Measurements from ENCODE around the gene MYORG.
A peak's percentile ranks its signal among the peaks of the same experiment; 100 is the strongest.
"Not testable (repeated sequence)": the region's sequence is repeated elsewhere in the genome, so short reads cannot be mapped to it uniquely, and the experiment has no call there.

The MYORG gene

DNA sequence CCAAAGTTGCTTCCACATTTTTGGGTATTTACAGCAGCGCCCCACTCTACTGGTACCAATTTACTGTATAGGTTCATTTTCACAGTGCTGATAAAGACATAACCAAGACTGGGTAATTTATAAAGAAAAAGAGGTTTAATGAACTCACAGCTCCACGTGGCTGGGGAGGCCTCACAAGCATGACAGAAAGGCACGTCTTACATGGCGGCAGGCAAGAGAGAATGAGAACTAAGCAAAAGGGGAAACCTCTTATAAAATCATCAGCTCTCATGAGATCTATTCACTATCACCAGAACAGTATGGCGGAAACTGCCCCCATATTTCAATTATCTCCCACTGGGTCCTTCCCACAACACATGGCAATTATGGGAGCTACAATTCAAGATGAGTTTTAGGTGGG lies 7.9 kb downstream of the MYORG start:
- DNase-seq: not testable (repeated sequence)

DNA sequence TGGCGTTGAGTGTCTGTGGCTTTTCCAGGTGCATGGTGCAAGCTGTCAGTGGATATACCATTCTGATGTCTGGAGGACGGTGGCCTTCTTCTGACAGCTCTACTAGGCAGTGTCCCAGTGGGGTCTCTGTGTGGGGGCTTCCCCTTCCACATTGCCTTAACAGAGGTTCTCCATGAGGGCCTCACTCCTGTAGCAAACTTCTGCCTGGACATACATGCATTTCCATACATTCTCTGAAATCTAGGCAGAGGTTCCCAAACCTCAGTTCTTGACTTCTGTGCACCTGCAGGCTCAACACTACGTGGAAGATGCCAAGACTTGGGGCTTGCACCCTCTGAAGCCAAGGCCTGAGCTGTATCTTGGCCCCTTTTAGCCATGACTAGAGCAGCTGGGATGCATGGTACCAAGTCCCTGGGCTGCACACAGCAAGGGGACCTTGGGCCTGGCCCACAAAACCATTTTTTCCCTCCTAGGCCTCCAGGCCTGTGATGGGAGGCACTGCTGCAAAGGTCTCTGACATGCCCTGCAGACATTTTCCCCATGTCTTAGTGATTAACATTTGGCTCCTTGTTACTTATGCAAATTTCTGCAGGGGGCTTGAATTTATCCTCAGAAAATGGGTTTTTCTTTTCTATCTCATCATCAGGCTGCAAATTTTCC lies 8.8 kb downstream of the MYORG start:
- not testable (repeated sequence) for DNase-seq

DNA sequence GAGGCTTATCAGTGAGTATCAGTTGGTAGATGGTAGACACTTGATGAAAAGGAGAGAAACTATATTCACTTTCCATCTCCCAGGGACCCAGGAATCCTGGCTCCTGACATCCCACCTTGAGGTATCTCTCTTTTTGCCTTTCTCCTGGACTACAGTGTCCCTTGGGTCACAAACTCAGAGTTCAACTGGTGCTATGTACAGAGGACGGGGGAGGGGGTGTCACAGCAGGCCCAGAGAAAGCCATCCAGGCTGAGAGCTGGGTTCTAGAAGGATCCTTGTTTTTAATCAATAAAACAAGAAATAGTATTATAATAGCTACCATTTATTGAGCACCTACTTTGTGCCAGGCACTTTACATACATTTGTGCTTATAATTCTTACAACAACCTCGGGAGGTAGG lies 10.3 kb downstream of the MYORG start:
- DNase-seq: no peak

DNA sequence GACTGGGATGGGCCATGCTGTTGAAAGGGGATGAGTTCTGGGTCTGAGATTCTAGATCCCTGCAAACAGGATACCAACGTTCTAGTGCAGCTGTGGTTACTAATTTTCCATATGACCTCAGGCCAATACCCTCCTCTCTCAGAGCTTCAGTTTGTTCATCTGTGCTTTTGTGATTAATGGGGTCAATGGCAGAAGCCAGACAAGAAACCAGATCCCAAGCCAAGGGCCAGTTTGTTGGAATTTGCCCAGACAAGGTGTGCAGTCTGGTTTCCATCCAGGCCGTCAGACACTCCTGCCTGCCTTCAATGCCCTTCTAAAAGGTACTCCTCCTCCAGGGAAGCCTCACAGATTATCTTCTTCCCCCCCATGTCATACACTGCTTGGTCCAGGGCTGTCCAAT lies 11.4 kb downstream of the MYORG start:
- DNase-seq: no peak

DNA sequence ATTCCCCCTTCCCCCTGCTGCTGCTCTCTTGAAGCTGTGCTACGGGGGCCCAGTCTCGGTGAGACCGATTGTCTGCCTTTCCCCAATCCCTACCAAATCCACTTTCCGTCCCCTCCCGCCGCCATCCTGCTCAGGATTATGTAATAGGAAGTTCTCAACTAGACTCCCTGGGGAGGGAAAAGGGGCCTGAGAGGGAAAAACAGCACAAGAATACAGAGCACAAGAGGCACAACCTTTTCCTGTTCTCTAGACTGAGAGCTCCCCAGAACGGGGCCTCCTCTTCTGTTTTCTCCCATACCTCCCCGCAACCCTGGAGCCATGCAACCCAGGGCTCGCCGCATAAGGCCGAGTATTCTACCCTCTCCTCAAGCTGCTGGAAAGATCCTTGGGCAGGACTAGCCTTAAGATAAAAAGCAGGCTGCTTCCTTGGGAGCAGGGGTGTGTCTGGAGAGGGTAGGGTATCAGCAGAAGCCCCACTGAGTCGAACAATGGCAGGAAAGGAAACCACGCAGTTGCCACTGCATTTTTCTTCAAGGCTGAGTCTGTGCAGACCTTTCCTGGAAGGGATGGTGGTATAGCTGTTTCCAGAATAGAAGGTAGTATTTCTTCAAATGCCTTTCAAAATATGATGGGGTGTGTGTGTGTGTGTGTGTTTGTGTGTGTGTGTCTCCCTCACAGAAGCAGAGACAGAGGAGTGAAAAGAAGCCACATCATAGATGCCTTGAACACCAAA lies 12.9 kb downstream of the MYORG start:
- DNase-seq: no peak

DNA sequence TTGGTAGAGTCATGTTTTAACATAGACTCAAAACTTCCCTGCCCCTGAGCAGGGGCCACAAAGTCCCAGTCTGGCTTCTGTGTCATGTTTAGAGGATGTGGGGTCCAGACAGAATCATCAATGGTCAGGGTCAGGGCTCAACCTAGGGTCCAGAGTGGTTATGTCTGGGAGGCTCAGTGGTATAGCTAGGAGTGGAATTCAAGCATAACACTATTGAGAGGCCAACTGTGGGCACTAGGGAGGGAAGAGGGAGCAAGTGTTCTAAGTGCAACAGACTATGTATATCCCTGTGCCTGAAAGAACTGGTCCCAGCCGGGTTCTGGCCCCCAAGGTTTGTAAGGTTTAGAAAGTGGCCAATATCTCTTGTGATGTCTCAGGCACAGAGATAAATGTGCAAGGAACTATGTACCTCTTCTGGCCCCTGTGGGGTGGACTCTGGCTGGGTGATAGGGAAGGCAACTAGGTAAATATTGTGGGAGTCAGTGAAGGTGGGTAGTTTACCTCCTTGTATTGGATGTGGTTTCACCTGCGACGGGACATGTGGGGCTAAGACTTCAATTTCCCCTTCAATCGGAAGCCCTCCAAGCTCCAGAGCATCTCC lies 14.0 kb downstream of the MYORG start:
- no peak for DNase-seq

DNA sequence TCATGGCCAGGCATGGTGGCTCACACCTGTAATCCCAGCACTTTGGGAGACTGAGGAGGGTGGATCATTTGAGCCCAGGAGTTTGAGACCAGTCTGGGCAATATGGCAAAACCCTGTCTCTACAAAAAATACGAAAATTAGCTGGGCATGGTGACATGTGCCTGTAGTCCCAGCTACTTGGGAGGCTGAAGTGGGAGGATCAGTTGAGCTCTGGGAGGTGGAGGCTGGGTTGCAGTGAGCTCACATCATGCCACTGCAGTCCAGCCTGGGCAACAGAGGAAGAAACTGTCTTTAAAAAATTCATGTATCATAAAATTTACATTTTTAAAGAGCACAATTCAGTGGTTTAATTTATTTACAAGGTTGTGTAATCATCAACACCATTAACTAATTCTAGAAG lies 23.7 kb downstream of the MYORG start:
- DNase-seq: not testable (repeated sequence)

DNA sequence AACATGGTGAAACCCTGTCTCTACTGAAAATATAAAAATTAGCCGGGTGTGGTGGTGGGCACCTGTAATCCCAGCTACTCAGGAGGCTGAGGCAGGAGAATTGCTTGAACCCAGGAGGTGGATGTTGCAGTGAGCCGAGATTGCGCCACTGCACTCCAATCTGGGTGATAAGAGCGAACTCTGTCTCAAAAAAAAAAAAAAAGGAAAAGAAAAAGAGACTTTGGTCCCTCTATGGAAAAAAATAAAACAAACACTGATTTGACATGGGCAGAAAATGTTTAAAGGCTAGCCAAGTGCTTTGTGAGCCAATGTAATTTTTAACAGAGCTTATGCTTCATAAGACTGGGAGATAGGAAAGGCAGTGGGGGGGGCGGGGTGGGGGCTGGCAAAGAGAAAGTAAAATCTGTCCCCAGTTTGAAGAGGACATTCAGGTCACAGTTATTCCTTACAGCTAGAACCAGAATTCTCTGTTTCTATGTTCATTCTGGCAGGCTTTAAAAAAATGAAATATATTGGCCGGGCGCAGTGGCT lies 24.5 kb downstream of the MYORG start:
- not testable (repeated sequence) for DNase-seq

DNA sequence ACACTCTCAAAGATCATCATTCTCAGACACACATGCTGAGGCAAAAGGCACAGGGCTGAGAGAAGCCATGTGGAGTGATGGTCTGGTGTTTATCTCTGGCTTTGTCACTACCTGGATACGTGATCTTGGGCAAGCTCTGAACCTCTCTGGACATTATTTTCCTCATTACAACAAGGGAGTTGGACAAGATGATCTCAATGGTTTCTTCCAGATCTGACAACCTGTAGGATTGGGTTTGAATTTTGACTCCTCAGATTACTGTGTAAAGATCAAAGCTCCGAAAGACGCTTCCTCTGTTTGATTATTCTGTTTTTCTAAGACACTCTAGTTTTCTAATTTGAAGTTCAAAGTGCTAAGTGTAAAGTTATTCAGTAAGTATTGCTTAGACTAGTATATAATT lies 27.4 kb downstream of the MYORG start:
- no peak for DNase-seq

DNA sequence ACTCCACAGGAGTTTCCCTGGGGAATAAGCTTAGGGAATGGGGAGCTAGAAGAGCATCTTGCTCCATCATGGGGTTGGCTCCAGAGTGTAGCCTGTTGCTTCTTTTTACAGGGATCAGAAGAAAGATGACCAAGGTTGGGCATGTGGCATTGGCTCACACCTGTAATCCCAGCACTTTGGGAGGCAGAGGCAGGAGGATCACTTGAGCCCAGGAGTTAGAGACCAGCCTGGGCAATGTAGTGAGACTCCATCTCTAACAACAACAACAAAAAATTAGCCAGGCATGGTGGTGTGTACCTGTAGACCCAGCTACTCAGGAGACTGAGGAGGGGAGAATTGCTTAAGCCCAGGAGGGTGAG lies 28.9 kb downstream of the MYORG start:
- DNase-seq: no peak

DNA sequence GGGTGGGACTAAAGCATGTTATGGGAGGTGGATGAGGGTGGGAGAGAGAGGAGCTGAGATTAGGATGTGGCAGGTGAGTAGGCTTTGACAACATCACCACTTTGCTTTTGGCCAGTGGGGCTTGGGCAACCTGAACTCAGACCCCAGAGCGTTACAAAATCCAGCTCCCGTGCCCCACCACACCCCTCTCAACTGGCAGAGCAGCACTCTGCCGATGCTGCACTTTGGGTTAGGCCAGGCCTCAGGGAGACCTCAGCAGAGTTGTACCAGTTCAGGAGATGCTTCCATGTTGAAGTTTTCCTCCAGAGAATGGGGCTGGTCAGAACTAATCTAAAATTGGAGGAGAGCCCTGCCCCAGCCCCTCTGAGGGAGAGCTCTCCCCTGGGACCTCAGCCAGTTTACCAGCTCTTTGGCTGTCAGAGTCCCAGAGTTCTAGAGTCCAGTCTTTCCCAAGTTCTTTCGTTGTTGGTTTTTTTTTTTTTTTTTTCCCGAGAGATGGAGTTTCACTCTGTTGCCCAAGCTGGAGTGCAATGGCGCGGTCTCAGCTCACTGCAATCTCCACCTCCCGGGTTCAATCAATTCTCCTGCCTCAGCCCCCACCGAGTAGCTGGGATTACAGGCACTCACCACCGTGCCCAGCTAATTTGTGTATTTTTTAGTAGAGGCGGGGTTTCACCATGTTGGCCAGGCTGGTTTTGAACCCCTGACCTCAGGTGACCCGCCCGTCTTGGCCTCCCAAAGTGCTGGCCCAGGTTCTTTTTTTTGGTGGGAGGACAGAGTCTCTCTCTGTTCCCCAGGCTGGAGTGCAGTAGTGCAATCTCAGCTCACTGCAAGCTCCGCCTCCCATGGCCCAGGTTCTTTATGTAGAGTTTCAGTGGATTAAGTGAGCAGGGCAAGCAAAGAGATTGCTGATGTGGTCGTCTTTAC lies 29.6 kb downstream of the MYORG start:
- DNase-seq: no peak

DNA sequence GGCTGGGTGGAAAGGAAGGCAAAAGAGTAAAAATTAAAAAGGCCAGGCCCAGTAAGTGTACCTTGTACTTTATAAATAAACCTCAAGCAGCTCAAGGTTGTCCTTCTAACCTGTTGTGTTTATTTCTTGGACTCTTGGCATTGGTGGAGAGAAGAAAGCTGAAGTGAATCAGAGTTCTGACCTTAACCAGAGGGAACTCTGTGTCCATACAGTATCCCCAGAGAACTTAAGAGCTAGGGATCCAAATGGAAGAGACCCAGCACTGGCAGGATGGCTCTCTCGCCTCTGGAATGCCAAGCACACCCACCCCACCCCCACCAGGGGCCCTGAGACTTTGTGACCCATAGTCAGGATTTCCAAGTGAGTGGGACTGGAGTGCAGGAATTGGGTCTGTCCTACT lies 33.1 kb downstream of the MYORG start:
- no peak for DNase-seq

DNA sequence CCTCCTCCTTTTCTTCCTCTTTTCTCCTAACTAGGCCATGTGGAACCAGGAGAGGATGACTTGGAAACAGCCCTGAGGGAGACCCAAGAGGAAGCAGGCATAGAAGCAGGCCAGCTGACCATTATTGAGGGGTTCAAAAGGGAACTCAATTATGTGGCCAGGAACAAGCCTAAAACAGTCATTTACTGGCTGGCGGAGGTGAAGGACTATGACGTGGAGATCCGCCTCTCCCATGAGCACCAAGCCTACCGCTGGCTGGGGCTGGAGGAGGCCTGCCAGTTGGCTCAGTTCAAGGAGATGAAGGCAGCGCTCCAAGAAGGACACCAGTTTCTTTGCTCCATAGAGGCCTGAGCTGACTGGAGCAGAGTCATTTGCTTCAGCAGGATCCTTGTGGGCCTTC lies 33.6 kb downstream of the MYORG start:
- DNase-seq: peak in 1 of 2 donors; percentile 12

DNA sequence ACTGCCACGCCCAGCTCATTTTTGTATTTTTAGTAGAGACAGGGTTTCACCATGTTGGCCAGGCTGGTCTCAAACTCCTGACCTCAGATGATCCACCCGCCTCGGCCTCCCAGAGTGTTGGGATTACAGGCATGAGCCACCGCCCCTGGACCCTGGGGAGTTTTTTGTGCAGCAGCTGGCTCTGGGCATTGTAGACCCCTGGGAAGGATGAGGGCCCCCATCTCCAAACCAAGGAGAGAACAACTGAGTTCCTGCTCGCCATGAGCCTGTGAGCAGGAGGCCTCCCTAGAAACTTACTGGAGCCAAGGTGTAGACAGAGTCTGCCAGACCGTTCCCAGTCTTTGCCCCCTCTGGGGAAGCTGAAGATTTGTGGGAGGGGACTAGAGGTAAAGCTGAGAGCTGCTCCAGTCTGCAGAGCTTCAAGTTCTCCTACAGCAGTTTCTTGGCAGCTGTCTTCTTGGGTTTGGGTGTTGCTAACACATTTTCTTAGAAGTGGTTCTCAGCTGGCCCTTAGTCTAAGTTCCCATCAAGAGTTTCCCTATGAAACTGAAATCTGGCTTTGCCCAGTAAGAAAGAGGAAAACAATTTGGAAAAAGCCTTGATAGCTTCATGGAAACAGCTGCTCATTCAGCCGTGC lies 34.9 kb downstream of the MYORG start:
- peak in 1 of 2 donors; percentile 7 for DNase-seq

DNA sequence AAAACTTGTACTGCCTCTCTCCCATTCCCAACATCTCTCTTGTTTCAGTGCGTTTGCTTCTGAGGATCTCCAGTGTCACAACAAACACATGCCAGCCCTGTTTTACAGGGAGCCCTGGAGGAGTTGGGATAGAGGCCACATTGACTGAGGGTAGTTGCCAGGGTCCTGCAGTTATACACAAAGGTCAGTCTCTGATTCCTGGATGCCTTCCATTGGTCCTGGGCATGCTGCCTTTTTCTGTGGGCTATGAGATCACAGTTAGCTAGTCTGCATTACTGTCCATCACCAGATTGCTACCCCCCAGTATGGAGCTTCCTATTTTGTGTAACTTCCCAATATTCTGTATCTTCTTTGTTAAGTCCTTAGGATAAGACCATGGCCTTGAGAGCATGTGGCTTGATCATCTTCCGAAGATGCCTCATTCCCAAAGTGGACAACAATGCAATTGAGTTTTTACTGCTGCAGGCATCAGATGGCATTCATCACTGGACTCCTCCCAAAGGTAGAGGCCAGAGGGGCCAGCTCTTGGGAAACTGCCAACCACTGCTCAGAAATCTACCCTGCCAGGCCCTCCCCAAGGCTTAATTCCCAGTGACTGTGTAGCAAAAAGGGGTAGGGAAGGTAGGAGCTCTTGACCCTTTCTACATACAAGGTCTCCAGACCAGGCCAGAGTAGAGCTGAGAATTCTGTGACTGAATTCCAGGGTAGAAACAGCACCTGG lies 37.9 kb downstream of the MYORG start:
- DNase-seq: no peak

DNA sequence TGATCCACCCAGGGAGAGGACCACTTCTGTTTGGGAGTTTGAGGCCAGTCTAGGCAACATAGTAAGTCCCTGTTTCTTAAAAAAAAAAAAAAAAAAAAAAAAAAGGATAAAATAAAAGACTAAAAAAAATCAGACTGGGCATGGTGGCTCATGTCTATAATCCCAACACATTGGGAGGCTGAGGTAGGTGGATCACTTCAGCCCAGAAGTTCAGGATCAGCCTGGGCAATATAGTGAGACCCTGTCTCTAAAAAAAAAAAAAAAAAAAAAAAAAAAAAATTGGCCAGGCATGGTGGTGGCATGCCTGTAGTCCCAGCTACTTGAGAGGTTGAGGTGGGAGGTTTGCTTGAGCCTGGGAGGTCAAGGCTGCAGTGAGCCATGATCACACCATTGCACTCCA lies 38.6 kb downstream of the MYORG start:
- not testable (repeated sequence) for DNase-seq

DNA sequence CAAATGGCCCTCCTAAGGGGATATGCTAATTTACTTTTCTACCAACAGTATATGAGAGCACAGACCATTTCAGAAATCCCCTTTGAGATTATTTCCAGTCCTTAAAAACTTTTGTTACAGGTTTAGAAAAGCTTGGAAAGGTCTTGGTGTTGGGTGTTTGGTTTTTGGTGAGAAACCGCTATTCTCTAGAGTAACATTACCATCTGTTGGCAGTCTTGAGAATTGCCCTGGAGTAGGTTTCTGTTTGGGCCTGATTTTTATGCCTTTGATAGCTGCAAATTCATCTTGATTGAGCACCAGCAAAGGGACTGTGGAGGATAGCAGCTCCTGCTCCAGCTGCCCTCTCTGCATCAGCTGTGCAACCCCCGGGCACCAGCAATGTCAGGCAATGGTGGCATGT lies 39.3 kb downstream of the MYORG start:
- no peak for DNase-seq

DNA sequence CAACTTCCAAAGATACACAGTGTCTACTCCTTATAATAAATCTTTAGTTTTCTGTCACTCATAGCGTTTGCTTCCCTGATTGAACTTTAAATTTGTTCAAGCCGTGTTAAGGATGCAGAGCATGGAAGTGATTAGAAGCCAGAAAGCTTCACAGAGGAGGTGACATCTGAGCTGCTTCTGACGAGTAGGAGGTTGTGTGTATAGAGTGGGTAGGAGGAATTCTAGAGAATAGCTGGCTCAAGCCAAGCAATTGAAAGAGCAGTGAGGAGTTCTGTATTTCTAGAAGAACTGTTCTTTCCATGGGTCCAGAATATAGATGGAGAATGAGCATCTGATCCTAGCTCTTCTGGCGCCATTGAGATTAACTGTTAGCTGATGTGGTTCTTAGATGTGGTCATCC lies 41.3 kb downstream of the MYORG start:
- no peak for DNase-seq

DNA sequence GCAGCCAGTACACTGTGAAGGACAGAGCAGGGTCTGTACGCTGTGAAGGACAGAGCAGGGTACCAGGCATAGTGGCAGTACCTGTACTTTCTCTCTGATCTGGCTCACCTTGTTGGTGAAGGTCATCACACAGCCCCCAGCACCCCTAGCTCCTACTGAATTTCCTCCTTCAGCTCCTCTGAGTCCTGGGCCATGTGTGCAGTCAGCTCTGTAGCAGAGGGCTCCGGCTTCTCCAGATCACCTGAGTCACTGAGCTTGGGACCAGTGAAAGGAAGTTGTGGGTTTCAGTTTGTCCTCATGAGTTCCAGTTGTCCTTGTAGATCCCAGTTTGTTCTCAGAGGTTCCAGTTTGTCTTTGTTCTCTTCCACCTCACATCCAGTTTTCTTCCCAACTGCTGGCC lies 41.8 kb downstream of the MYORG start:
- peak; percentile 3 to 28 for DNase-seq

DNA sequence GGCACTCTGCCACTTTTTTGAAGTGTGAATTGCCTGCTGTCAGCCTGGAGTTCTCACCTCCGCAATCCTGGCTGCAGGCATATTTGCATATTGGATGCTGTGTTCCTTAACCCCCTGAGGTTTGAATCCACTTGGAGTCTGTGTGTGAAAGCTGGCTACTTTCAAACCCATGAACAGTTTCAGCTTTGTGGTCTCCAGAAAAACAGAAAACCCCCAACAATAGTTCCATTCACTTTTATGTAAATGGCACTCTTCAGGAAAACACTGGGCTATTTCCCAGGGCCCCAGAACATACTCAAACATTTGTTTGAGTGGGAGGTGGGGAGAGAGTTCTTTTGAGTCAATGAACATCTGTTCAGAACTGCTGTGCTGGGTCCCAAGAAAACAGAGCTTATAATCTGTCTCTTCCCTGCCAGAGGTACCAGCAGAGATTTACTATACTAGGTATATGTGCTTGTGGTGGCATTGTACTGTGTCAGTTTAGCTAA lies 42.3 kb downstream of the MYORG start:
- DNase-seq: no peak

DNA sequence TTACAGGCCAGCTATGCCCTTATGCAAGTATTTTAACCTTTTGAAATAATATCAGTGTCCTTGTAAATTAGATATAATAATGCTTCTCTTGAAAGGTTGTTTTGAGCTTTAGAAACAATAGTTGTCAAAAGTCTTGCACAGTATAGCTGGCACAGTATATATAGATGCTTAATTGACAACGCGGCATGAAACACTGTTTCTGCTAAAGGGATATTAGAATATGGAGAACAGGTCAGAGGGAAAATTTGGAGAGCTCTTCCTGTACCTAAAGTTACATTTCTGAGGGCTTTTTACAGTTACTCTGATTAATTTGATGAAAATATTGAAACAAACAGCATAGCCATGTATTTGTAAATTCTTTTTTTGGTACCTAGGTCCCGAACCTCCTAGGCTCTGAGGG lies 42.9 kb downstream of the MYORG start:
- no peak for DNase-seq

Measured in inflammatory macrophage (primary cell).